DOHH2 (cell line): ENCODE data around the gene CCNH.

Experiments used
- H3F3A ChIP-seq: fragments of 200-600 bp; sonication (generic), shearing (Covaris generic); 2 replicates; pipeline ENCODE4 v1.6.0; 2016; ENCODE audit warnings: antibody characterized with exemption, mild to moderate bottlenecking; ENCODE audit not compliant: control insufficient read depth, insufficient read depth
- H3K27ac ChIP-seq: fragments of 200-600 bp; sonication (generic); 2 replicates; pipeline ENCODE4 v1.5.1; 2014; ENCODE audit warnings: low read depth, mild to moderate bottlenecking, low read length, moderate library complexity
- H3K27me3 ChIP-seq: fragments of 200-600 bp; sonication (generic); 2 replicates; pipeline ENCODE4 v1.6.1; 2014; ENCODE audit warnings: mild to moderate bottlenecking, low read length, mixed read lengths; ENCODE audit not compliant: control insufficient read depth
- H3K36me3 ChIP-seq: fragments of 200-600 bp; sonication (generic); 2 replicates; pipeline ENCODE4 v1.6.1; 2014; ENCODE audit warnings: mild to moderate bottlenecking, low read length, moderate library complexity, mixed read lengths; ENCODE audit not compliant: control insufficient read depth
- H3K4me1 ChIP-seq: fragments of 200-600 bp; sonication (generic); 2 replicates; pipeline ENCODE4 v1.6.1; 2014; ENCODE audit warnings: mild to moderate bottlenecking, low read length, mixed read lengths; ENCODE audit not compliant: control insufficient read depth
- H3K4me2 ChIP-seq: fragments of 200-600 bp; sonication (generic); 2 replicates; pipeline ENCODE4 v1.6.0; 2014; ENCODE audit warnings: mild to moderate bottlenecking, low read length, moderate library complexity
- H3K4me3 ChIP-seq: fragments of 200-600 bp; sonication (generic); 2 replicates; pipeline ENCODE4 v1.5.1; 2014; ENCODE audit warnings: mild to moderate bottlenecking, low read length, mixed read lengths
- H3K79me2 ChIP-seq: fragments of 200-600 bp; sonication (generic); 2 replicates; pipeline ENCODE4 v1.6.1; 2014; ENCODE audit warnings: mild to moderate bottlenecking, low read length, mixed read lengths; ENCODE audit not compliant: control insufficient read depth
- H3K9me2 ChIP-seq: fragments of 200-600 bp; sonication (generic); replicated peaks from 2 replicates; pipeline ENCODE4 v1.6.1; 2014; ENCODE audit warnings: mild to moderate bottlenecking, low read length, mixed read lengths; ENCODE audit not compliant: control insufficient read depth
- H3K9me3 ChIP-seq: fragments of 200-600 bp; sonication (generic); 2 replicates; pipeline ENCODE4 v1.6.1; 2014; ENCODE audit warnings: antibody characterized with exemption, low read length, mixed read lengths; ENCODE audit not compliant: control insufficient read depth, insufficient read depth
- H4K20me1 ChIP-seq: fragments of 200-600 bp; sonication (generic); 2 replicates; pipeline ENCODE4 v1.6.0; 2014; ENCODE audit warnings: low read depth, mild to moderate bottlenecking, antibody characterized with exemption, low read length, moderate library complexity; ENCODE audit not compliant: control insufficient read depth, insufficient read depth
- CTCF ChIP-seq: fragments of 200-600 bp; sonication (generic); IDR thresholded peaks from one replicate; pipeline ENCODE4 v1.5.1; 2014; ENCODE audit warnings: antibody characterized with exemption, mild to moderate bottlenecking, low read depth, low read length; ENCODE audit not compliant: poor library complexity, severe bottlenecking
- EZH2phosphoT487 ChIP-seq: fragments of 200-600 bp; sonication (generic); IDR thresholded peaks from 2 replicates; pipeline ENCODE4 v1.6.1; 2017; ENCODE audit warnings: borderline replicate concordance, mild to moderate bottlenecking, antibody characterized with exemption, low read length, moderate library complexity, mixed read lengths

Gene CCNH

GRCh38 chr5:87418506-87418905 lies 5.8 kb upstream of the CCNH start:
- Histone ChIP-seq H3K4me1 (no peaks in the 10 kb centered on the region; the same call in 1 of the 2 replicates), H3K79me2 (no peaks in the 10 kb centered on the region), H3K4me3 (no peak overlapping the region), H3K27ac (no peak overlapping the region), H3K27me3 (no peaks in the 10 kb centered on the region), H3K9me2 (no peaks in the 10 kb centered on the region), H3K9me3 (no peaks in the 10 kb centered on the region), H3F3A (no peaks in the 10 kb centered on the region), H3K36me3 (no peaks in the 10 kb centered on the region), H4K20me1 (no peaks in the 10 kb centered on the region), H3K4me2 (no peak overlapping the region)
- TF ChIP-seq CTCF, result no peak
- TF ChIP-seq EZH2phosphoT487, result no peak

- Histone ChIP-seq H3K79me2 (peaks cover 46% of the 10 kb centered on the region), H3K4me2 (peak overlapping the region; percentile 72), H4K20me1 (peaks cover 3% of the 10 kb centered on the region; the same call in 1 of the 2 replicates), H3K27me3 (no peaks in the 10 kb centered on the region), H3K4me1 (peaks cover 18% of the 10 kb centered on the region), H3K9me2 (no peaks in the 10 kb centered on the region), H3K36me3 (peaks cover 41% of the 10 kb centered on the region), H3K27ac (no peak overlapping the region), H3K4me3 (peak overlapping the region; percentile 97), H3F3A (peaks cover 2% of the 10 kb centered on the region; the same call in 1 of the 2 replicates), H3K9me3 (no peaks in the 10 kb centered on the region)
- TF ChIP-seq EZH2phosphoT487, result no peak
- no peak for TF ChIP-seq CTCF
Observed at GRCh38 chr5:87413343-87413645, 564 bp upstream of the CCNH start.

GRCh38 chr5:87411973-87412629 lies 629 bp downstream of the CCNH start:
- no peaks in the 10 kb centered on the region for H3K27me3 ChIP-seq
- H3K4me2 ChIP-seq, result peak overlapping the region; percentile 72
- H3F3A ChIP-seq, result peaks cover 2% of the 10 kb centered on the region; the same call in 1 of the 2 replicates
- TF ChIP-seq EZH2phosphoT487 (no peak), CTCF (no peak)
- H3K9me3 ChIP-seq, result no peaks in the 10 kb centered on the region
- peaks cover 3% of the 10 kb centered on the region; the same call in 1 of the 2 replicates for H4K20me1 ChIP-seq
- peak overlapping the region; percentile 55 for H3K27ac ChIP-seq
- peaks cover 53% of the 10 kb centered on the region for H3K36me3 ChIP-seq
- peaks cover 18% of the 10 kb centered on the region for H3K4me1 ChIP-seq
- peaks cover 54% of the 10 kb centered on the region for H3K79me2 ChIP-seq
- H3K9me2 ChIP-seq, result no peaks in the 10 kb centered on the region
- H3K4me3 ChIP-seq, result peak overlapping the region; percentile 97
